ENCODE results near the gene CDYL. TPM values are rescaled to one million over a fixed set of nuclear protein-coding genes. Genes with fewer than 3 reads are reported as not detected.

Gene CDYL
- total RNA-seq, 2 donors from 2014 or later = 38.7 to 38.8 TPM

- intact Hi-C loops (cut with DNase I) = no loop called here
- DNase-seq (ENCODE audit: low spot score) = no peak
Measured at GRCh38 chr6:4896401-4896800, 120.2 kb downstream of the CDYL start.

- intact Hi-C loops (cut with DNase I) = no loop called here
- no peak for DNase-seq (ENCODE audit: low spot score)
Measured at GRCh38 chr6:4899249-4900034, 123.2 kb downstream of the CDYL start.

- DNase-seq (ENCODE audit: low spot score) = no peak
Measured at GRCh38 chr6:4901386-4902061, 125.3 kb downstream of the CDYL start.

GRCh38 chr6:4902363-4902762 lies 126.2 kb downstream of the CDYL start:
- DNase-seq (ENCODE audit: low spot score) = no peak
- intact Hi-C loops (cut with DNase I) = no loop called here

More at GRCh38 chr6:4901386-4902061, 125.3 kb downstream of the CDYL start:
- intact Hi-C loops (cut with DNase I) = no loop called here

- DNase-seq (ENCODE audit: low spot score) = no peak
- intact Hi-C loops (cut with DNase I) = no loop called here
Measured at GRCh38 chr6:4903121-4903520, 126.9 kb downstream of the CDYL start.

- intact Hi-C loops (cut with DNase I) = no loop called here
- no peak for DNase-seq (ENCODE audit: low spot score)
Measured at GRCh38 chr6:4903751-4904370, 127.7 kb downstream of the CDYL start.

GRCh38 chr6:4904461-4905025 lies 128.3 kb downstream of the CDYL start:
- intact Hi-C loops (cut with DNase I) = no loop called here
- DNase-seq (ENCODE audit: low spot score) = no peak

GRCh38 chr6:4905826-4906225 lies 129.6 kb downstream of the CDYL start:
- DNase-seq (ENCODE audit: low spot score) = no peak
- intact Hi-C loops (cut with DNase I) = no loop called here

GRCh38 chr6:4906293-4907276 lies 130.4 kb downstream of the CDYL start:
- DNase-seq (ENCODE audit: low spot score) = no peak
- intact Hi-C loops (cut with DNase I) = no loop called here

- no peak for DNase-seq (ENCODE audit: low spot score)
- intact Hi-C loops (cut with DNase I) = no loop called here
Measured at GRCh38 chr6:4907602-4908001, 131.4 kb downstream of the CDYL start.

GRCh38 chr6:4908062-4908461 lies 131.9 kb downstream of the CDYL start:
- intact Hi-C loops (cut with DNase I) = no loop called here
- DNase-seq (ENCODE audit: low spot score) = no peak

- no peak for DNase-seq (ENCODE audit: low spot score)
- intact Hi-C loops (cut with DNase I) = no loop called here
Measured at GRCh38 chr6:4909063-4909706, 133.0 kb downstream of the CDYL start.

GRCh38 chr6:4910037-4910760 lies 134.0 kb downstream of the CDYL start:
- DNase-seq (ENCODE audit: low spot score) = no peak
- intact Hi-C loops (cut with DNase I) = no loop called here

GRCh38 chr6:4912559-4912958 lies 136.4 kb downstream of the CDYL start:
- no peak for DNase-seq (ENCODE audit: low spot score)
- intact Hi-C loops (cut with DNase I) = no loop called here

- intact Hi-C loops (cut with DNase I) = no loop called here
- no peak for DNase-seq (ENCODE audit: low spot score)
Measured at GRCh38 chr6:4913705-4914419, 137.7 kb downstream of the CDYL start.

GRCh38 chr6:4914420-4915159 lies 138.4 kb downstream of the CDYL start:
- intact Hi-C loops (cut with DNase I) = no loop called here
- DNase-seq (ENCODE audit: low spot score) = no peak

All from posterior vena cava (tissue), 2 donors.